SU-DHL-6 (cell line): ENCODE measurements around the gene ZFP36L2.

Source experiments
- H2AFZ ChIP-seq: fragments of 200-600 bp; sonication (generic); 2 replicates; pipeline ENCODE4 v1.6.1; 2014; ENCODE audit warnings: low read depth, mild to moderate bottlenecking, moderate library complexity, mixed read lengths, antibody characterized with exemption, low read length; ENCODE audit not compliant: severe bottlenecking
- H3F3A ChIP-seq: fragments of 200-600 bp; shearing (Covaris generic); 2 replicates; pipeline ENCODE4 v1.6.0; 2016; ENCODE audit warnings: antibody characterized with exemption, mild to moderate bottlenecking; ENCODE audit not compliant: insufficient read depth
- H3K27ac ChIP-seq: fragments of 200-600 bp; sonication (generic); 2 replicates; pipeline ENCODE4 v1.5.1; 2016; ENCODE audit warnings: low read depth, mild to moderate bottlenecking, low read length, moderate library complexity, mixed read lengths
- H3K27me3 ChIP-seq: fragments of 200-600 bp; sonication (generic), shearing (Covaris generic); 2 replicates; pipeline ENCODE4 v1.6.0; 2014; ENCODE audit warnings: mild to moderate bottlenecking, low read length
- H3K36me3 ChIP-seq: fragments of 200-600 bp; sonication (generic); 2 replicates; pipeline ENCODE4 v1.6.1; 2014; ENCODE audit warnings: mild to moderate bottlenecking, low read length, mixed read lengths
- H3K4me2 ChIP-seq: fragments of 300-600, 200-600 bp; shearing (Covaris generic), sonication (generic); 2 replicates; pipeline ENCODE4 v1.6.0; 2014; ENCODE audit warnings: low read length, low read depth, mild to moderate bottlenecking; ENCODE audit not compliant: poor library complexity, severe bottlenecking
- H3K4me3 ChIP-seq: fragments of 200-600 bp; sonication (generic); 2 replicates; pipeline ENCODE4 v1.5.1; 2014; ENCODE audit warnings: antibody characterized with exemption, low read length, mild to moderate bottlenecking, mixed read lengths; ENCODE audit not compliant: insufficient read depth, poor library complexity, severe bottlenecking
- H3K79me2 ChIP-seq: fragments of 200-600 bp; sonication (generic); 2 replicates; pipeline ENCODE4 v1.6.1; 2014; ENCODE audit warnings: mild to moderate bottlenecking, low read length, moderate library complexity; ENCODE audit not compliant: insufficient read depth
- H3K9ac ChIP-seq: fragments of 200-600 bp; sonication (generic); 2 replicates; pipeline ENCODE4 v1.7.0; 2014; ENCODE audit warnings: mild to moderate bottlenecking, low read length
- H3K9me2 ChIP-seq: fragments of 200-600 bp; sonication (generic); replicated peaks from 2 replicates; pipeline ENCODE4 v1.6.1; 2014; ENCODE audit warnings: low read length; ENCODE audit not compliant: insufficient read depth
- H3K9me3 ChIP-seq: fragments of 200-600 bp; sonication (generic); 2 replicates; pipeline ENCODE4 v1.6.1; 2014; ENCODE audit warnings: low read length, mixed read lengths; ENCODE audit not compliant: insufficient read depth
- H4K20me1 ChIP-seq: fragments of 200-600 bp; sonication (generic); 2 replicates; pipeline ENCODE4 v1.6.1; 2014; ENCODE audit warnings: low read depth, mild to moderate bottlenecking, antibody characterized with exemption, low read length, moderate library complexity, mixed read lengths
- CTCF ChIP-seq: fragments of 200-600 bp; sonication (generic); IDR thresholded peaks from one replicate; pipeline ENCODE4 v1.5.1; 2017; ENCODE audit warnings: antibody characterized with exemption, mild to moderate bottlenecking, low read length, moderate library complexity; ENCODE audit not compliant: insufficient read depth, poor library complexity, severe bottlenecking
- EZH2phosphoT487 ChIP-seq: fragments of 200-600 bp; sonication (generic), shearing (Covaris generic); conservative IDR thresholded peaks from 2 replicates; pipeline ENCODE4 v1.6.1; 2018; ENCODE audit warnings: mild to moderate bottlenecking, antibody characterized with exemption, low read length, moderate library complexity, mixed read lengths

The ZFP36L2 gene

GRCh38 chr2:43202289-43202688 is 24.1 kb downstream of the ZFP36L2 start:
- Histone ChIP-seq H3K27ac (no peak overlapping the region), H3K4me3 (no peak overlapping the region), H3K36me3 (no peaks in the 10 kb centered on the region), H3K9me2 (no peaks in the 10 kb centered on the region), H3K27me3 (no peaks in the 10 kb centered on the region), H4K20me1 (no peaks in the 10 kb centered on the region), H3K79me2 (no peaks in the 10 kb centered on the region), H2AFZ (no peak overlapping the region), H3K9me3 (no peaks in the 10 kb centered on the region), H3F3A (no peaks in the 10 kb centered on the region), H3K9ac (no peak overlapping the region), H3K4me2 (no peak overlapping the region)
- TF ChIP-seq EZH2phosphoT487 (no peak), CTCF (no peak)

- Histone ChIP-seq H3K9ac (no peak overlapping the region), H3K9me3 (no peaks in the 10 kb centered on the region), H2AFZ (no peak overlapping the region), H3K27me3 (no peaks in the 10 kb centered on the region), H3K4me2 (no peak overlapping the region), H3K9me2 (no peaks in the 10 kb centered on the region), H3F3A (no peaks in the 10 kb centered on the region), H3K27ac (no peak overlapping the region), H4K20me1 (no peaks in the 10 kb centered on the region), H3K79me2 (no peaks in the 10 kb centered on the region), H3K36me3 (no peaks in the 10 kb centered on the region), H3K4me3 (no peak overlapping the region)
- TF ChIP-seq EZH2phosphoT487: no peak
- TF ChIP-seq CTCF: no peak
These were observed 24.9 kb downstream of the ZFP36L2 start for GRCh38 chr2:43201497-43201896.

- Histone ChIP-seq H3K27ac (no peak overlapping the region), H3F3A (no peaks in the 10 kb centered on the region), H3K4me3 (no peak overlapping the region), H3K9me2 (no peaks in the 10 kb centered on the region), H4K20me1 (no peaks in the 10 kb centered on the region), H2AFZ (no peak overlapping the region), H3K9me3 (no peaks in the 10 kb centered on the region), H3K4me2 (no peak overlapping the region), H3K79me2 (no peaks in the 10 kb centered on the region), H3K27me3 (no peaks in the 10 kb centered on the region), H3K9ac (no peak overlapping the region), H3K36me3 (no peaks in the 10 kb centered on the region)
- TF ChIP-seq CTCF (no peak), EZH2phosphoT487 (no peak)
These were observed 25.4 kb downstream of the ZFP36L2 start for GRCh38 chr2:43201016-43201415.
